ENCODE results near the gene ANTXRL.
"Not testable (repeated sequence)": the region's sequence is repeated elsewhere in the genome, so short reads cannot be mapped to it uniquely, and the experiment has no call there.

The ANTXRL gene

DNA sequence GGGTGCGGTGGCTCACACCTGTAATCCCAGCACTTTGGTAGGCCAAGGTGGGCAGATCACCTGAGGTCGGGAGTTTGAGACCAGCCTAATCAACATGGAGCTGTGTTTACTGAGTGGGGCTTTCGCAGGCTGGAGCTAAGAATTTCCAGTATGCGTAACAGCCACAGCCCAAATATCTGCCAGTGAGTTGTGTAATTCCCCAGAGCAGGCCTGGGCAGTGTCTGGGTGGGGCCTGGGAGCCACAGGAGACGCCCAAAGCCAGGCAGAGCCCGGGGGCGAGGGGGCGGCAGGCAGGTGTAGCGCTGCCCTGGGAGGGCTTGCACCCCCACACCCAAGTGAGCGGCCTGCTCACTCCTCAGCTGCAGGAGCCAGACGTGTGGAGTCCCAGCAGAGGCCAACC lies 88.6 kb downstream of the ANTXRL start, which contains the start of gene ANXA8L1:
Gene ANXA8L1 (plus strand): TSS at position 371 of the 400 bp plus-strand sequence. CDS start 76 bp downstream, outside the sequence.
- not testable (repeated sequence) for DNase-seq

DNA sequence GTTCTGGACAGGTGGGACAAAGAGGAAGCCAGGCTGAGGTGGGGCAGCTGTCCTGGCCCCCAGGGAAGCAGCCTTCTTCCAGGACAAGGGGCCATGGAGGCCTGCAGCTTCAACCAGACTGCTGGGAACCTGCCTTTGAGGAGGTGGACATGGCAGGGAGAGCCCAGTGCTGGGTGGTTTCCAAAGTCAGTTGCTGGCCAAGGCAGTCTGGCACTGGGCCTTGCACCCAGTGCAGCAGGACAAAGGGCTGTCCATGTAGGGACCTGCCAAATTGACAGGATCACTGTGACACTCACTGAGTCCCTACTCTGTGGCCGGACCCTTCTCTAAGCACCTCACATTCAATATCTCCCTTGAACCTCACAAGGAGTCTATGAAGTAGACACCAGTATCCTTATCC lies 90.2 kb downstream of the ANTXRL start:
- DNase-seq = not testable (repeated sequence)

DNA sequence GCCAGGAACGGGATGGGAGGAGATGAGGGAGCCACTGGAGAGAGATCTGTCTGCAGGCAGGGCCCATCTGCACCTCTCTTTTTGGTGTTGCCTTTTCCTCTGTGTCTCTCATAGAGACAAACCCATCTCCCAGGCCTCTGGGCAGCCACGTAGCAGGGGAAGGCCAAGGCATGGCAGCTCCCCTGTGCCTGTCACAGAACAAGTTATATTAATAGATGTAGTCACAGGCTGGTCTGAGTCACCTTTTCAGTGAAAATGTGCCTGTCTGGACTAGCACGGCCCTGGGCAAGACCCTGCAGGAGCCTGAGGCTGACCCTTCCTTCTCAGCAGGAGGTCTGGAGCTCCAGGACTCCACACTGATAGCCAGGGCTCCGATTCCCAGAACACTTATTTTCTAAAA lies 90.9 kb downstream of the ANTXRL start:
- DNase-seq = not testable (repeated sequence)

DNA sequence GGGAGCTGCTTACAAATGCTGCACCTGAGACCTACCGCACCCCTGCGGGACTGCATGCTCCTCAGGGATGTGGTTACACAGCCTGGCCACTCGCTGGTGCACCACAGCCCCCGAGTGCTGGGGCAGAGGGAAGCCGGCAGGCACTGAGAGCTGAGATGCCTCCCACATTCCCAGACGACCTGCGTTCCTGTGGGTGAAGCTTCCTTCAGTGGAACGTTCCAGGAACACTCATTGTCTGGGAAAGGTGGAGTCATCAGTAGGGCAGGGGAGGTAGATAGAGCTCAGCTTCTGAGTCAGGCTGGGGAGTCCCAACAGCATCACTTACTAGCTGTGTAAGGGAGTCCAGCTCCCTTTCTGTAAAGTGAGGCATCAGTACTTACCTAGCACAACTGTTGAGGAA lies 91.3 kb downstream of the ANTXRL start:
- DNase-seq = not testable (repeated sequence)

DNA sequence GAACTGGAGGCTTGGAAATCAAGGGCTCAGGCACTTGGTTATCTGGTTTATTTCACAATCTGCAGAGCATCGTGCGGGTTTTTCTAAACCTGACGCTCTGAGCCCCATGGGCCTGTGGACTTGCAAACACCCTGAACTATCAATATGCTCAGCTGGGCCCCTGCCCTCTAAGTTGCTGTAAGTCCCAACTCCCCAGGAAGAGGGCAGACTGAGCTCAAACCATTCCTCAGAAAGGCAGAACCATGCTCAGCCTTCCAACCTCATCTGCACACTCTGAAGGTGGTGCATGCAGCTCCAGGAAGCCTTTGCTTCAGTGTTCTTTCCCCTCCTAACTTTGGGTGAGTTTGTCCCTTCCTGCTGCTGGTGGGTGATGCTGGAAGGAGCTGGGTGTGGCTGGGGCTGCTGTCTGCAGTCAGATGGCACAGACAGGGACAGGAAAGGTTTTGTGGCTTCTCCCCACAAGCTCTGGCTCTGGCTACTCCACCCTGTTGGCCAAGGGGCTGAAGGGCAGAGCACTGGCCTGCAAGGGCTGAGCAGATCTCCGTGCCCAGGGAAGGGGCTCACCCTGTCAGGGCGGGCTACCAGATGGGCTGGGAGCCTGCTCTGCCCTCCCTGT lies 92.5 kb downstream of the ANTXRL start:
- DNase-seq = not testable (repeated sequence)

All from NCI-H226 (cell line).